ENCODE data around the gene RAPGEF1.

The RAPGEF1 gene

GRCh38 chr9:131628459-131629225 is 111.2 kb downstream of the RAPGEF1 start:
- no peak for DNase-seq (ENCODE audit: low read depth in 1 of 2, low spot score in 1 of 2)

DNA sequence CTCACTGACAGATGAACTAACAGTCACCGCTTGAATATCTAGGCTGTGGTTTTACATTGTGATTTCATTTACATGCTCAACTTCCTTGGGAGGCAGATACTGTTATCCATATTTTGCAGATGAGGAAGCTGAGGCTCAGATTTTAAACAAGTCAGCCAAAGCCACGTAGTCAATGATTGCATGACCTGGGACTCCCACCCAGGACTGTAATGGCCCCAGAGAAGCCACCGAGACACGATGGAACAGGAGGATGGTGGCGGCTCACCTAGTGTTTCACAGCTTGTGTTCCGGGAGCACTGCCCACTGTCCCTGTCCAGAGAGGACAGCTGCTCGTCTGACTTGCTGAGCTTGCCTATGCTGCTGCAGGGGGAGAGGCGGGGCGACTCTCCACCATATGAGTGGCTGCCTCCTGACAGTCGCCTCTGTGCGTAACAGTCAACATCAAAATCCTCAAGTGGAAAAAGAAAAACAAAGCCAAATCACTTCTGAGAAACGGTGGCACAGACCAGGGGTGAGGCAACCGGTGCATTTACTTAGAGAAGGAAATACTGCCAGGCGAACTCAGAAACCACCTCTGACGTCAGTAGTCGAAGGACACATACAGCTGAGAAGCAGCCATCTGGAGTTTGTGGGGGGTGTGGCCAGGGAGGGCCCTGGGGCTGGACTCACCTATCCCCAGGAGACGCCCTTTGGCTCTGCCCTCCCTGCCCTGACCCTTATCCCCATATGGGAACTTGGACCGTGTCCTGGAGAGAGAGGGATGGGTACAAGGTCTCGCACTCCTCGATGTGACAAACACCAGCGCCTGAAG is 112.0 kb downstream of the RAPGEF1 start:
- no peak for DNase-seq (ENCODE audit: low read depth in 1 of 2, low spot score in 1 of 2)

- no peak for DNase-seq (ENCODE audit: low read depth in 1 of 2, low spot score in 1 of 2)
These were observed 112.6 kb downstream of the RAPGEF1 start for GRCh38 chr9:131627326-131627647.

- DNase-seq (ENCODE audit: low read depth in 1 of 2, low spot score in 1 of 2), result no peak
These were observed 113.8 kb downstream of the RAPGEF1 start for GRCh38 chr9:131625790-131626670.

- no peak for DNase-seq (ENCODE audit: low read depth in 1 of 2, low spot score in 1 of 2)
These were observed 114.4 kb downstream of the RAPGEF1 start for GRCh38 chr9:131625508-131625787.

DNA sequence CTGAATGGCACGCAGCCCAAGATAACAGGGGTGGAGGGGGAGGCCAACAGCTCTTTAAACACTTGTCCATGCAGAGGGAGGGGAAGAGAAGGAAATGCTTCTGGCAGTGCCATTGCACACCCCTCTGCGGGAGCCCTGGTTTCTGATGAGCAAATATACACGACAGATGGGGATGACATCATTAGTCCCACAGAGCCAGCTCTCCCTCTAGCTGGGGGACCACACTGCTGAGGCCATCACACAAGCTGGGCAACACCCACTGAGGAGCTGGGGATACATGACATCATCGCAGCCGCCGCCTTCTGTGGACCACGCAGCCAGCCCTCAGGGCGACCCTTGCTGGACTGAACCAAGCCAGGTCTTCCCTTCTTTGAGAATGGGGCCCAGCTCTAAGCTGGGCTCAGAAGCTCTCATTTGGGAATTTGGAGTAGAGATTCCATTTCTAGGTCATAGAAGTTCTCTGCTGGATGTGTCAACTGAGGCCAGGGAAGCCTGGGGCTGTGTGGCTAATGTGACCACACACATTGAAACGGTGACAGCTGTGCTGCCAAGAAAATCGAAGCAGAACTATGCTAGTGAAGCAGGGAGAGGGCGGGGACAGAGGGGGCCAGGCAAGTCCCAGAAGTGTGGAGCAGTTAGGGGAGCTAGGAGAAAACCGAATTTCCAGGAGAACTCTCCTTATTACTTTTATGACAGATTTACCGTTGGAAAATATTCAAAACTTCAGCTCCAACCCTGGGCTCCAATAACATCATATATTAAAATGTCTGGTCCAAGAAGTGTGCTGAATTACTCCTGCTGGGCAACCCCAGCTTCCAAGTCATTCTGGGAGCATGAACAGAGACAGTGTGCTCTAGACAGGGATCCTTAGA is 115.0 kb downstream of the RAPGEF1 start:
- DNase-seq (ENCODE audit: low read depth in 1 of 2, low spot score in 1 of 2), result no peak

GRCh38 chr9:131623655-131624330 is 116.1 kb downstream of the RAPGEF1 start:
- no peak for DNase-seq (ENCODE audit: low read depth in 1 of 2, low spot score in 1 of 2)

- no peak for DNase-seq (ENCODE audit: low read depth in 1 of 2, low spot score in 1 of 2)
These were observed 117.4 kb downstream of the RAPGEF1 start for GRCh38 chr9:131622523-131622922.

GRCh38 chr9:131621551-131622358 is 118.1 kb downstream of the RAPGEF1 start:
- no peak for DNase-seq (ENCODE audit: low read depth in 1 of 2, low spot score in 1 of 2)

- DNase-seq (ENCODE audit: low read depth in 1 of 2, low spot score in 1 of 2), result no peak
These were observed 118.9 kb downstream of the RAPGEF1 start for GRCh38 chr9:131620764-131621520.

DNA sequence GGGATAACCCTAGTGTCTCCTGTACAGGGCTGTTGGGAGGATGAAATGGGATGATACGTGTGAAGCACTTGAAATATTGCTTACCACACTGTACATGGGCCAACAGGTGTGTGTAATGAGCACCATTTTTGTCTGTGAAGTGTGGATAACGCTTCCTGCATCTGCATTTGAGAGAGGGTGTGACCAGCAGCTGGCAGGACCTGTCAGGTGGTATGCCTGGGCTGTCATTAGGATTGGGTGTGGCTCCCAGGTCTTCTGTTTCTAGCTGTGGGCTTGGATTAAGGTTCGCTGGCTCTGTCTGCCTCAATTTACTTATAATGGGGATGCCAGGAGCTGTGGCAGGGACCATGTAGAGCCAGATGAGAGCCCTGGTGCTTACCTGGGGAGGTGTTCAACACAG is 120.2 kb downstream of the RAPGEF1 start:
- no peak for DNase-seq (ENCODE audit: low read depth in 1 of 2, low spot score in 1 of 2)

GRCh38 chr9:131618785-131619184 is 121.1 kb downstream of the RAPGEF1 start:
- no peak for DNase-seq (ENCODE audit: low read depth in 1 of 2, low spot score in 1 of 2)

DNA sequence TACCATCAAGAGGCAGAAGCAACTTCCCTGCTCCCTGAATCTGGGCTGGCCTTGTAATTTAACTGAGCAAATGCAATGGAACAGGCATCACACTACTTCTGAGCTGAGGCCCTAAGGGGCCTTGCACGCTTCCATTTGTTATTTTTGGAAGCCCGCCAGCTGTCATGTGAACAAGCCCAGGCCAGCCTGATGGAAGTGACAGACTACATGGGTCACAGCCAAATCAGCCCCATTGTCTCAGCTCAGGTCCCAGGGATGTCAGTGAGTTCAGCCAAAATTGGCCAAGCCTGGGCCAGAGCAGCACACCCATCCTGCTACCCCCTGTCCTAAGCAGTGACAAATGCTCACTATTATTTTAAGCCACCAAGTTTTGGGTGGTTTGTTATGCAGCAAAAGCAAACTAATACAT is 121.8 kb downstream of the RAPGEF1 start:
- no peak for DNase-seq (ENCODE audit: low read depth in 1 of 2, low spot score in 1 of 2)

- DNase-seq (ENCODE audit: low read depth in 1 of 2, low spot score in 1 of 2), result no peak
These were observed 122.3 kb downstream of the RAPGEF1 start for GRCh38 chr9:131617611-131618010.

- DNase-seq (ENCODE audit: low read depth in 1 of 2, low spot score in 1 of 2), result no peak
These were observed 122.8 kb downstream of the RAPGEF1 start for GRCh38 chr9:131616983-131617604.

GRCh38 chr9:131614340-131614915 is 125.4 kb downstream of the RAPGEF1 start:
- DNase-seq (ENCODE audit: low read depth in 1 of 2, low spot score in 1 of 2), result no peak

- DNase-seq (ENCODE audit: low read depth in 1 of 2, low spot score in 1 of 2), result no peak
These were observed 126.0 kb downstream of the RAPGEF1 start for GRCh38 chr9:131613921-131614320.

DNA sequence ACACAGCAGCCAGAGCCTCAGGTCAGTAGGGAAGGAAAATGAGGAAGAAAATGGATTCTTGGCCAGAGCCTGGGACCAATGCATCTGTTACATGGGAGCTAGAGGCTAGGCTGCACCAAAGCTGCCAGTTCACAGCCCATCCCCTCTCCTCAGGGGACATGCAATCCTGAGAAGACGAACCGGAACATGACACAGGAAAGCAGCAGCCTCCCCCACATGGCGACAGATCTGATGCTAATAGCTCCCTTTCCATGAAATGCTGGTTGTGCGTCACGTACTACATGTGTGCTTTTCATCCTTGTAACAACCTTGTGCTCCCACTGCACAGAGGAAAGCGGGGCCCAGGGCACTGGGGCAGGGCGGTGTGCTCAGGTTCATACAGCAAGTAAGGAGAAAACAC is 127.0 kb downstream of the RAPGEF1 start:
- no peak for DNase-seq (ENCODE audit: low read depth in 1 of 2, low spot score in 1 of 2)

Data from activated CD4-positive, alpha-beta T cell treated with anti-CD3 and anti-CD28 coated beads, Interleukin-2, amount 50 U/mL, for 24 hours (primary cell).